ENCODE results near the gene CDC6.

Gene CDC6

DNA sequence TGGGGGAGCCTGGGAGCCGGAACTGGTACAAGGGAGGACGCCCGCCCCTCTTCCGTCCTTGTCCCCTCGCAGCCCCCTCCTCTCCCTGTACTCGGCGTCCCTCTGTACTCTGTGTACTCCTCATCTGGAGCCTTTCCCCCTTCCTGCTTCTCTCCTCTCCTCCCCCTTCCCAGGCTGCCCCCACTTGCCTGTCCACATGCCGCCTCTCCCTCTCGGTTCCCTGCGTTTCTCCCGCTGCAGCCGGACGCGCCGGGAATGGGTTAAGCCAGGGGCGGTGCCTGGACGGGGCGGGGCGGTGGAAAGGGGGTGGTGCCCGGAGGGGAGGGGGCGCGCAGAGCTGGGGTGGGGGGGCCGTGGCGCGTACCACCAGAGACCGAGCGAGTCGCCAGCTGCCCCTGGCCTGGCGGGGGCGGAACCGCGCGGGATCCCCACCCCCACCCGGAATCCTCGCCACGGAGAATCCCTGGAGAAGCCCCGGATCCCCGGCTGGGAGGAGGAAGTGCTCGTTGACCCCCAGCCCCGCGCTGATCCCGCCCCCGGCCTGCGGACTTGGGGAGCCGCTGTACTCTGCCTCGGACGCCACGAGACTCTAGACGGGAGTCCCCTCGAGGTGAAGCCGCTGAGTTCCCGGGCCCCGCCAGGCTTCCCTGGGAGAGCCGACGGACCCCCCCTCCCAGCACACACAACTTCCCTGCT is 54.3 kb downstream of the CDC6 start (continued):
- TF ChIP-seq ZNF174 (tag by site-specific recombination; IDR thresholded peaks at IDR 0.05) (no peak), ZSCAN23 (tag by site-specific recombination; IDR thresholded peaks at IDR 0.05) (peak; percentile 44; the same call in 1 of the 2 replicates), ZNF701 (tag by site-specific recombination; IDR thresholded peaks at IDR 0.05) (no peak), HOXD13 (CRISPR knock-in tag; IDR thresholded peaks at IDR 0.05; ENCODE audit: borderline replicate concordance) (no peak), ZBTB17 (tag by site-specific recombination; IDR thresholded peaks at IDR 0.05) (peak; percentile 76), ZNF335 (tag by site-specific recombination; conservative IDR thresholded peaks at IDR 0.05) (peak; percentile 74; the same call in 1 of the 2 replicates)
- TF ChIP-seq, protein P1, sequence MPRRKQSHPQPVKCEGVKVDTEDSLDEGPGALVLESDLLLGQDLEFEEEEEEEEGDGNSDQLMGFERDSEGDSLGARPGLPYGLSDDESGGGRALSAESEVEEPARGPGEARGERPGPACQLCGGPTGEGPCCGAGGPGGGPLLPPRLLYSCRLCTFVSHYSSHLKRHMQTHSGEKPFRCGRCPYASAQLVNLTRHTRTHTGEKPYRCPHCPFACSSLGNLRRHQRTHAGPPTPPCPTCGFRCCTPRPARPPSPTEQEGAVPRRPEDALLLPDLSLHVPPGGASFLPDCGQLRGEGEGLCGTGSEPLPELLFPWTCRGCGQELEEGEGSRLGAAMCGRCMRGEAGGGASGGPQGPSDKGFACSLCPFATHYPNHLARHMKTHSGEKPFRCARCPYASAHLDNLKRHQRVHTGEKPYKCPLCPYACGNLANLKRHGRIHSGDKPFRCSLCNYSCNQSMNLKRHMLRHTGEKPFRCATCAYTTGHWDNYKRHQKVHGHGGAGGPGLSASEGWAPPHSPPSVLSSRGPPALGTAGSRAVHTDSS (tag by site-specific recombination; IDR thresholded peaks at IDR 0.05): no peak
- TF ChIP-seq, protein P2, sequence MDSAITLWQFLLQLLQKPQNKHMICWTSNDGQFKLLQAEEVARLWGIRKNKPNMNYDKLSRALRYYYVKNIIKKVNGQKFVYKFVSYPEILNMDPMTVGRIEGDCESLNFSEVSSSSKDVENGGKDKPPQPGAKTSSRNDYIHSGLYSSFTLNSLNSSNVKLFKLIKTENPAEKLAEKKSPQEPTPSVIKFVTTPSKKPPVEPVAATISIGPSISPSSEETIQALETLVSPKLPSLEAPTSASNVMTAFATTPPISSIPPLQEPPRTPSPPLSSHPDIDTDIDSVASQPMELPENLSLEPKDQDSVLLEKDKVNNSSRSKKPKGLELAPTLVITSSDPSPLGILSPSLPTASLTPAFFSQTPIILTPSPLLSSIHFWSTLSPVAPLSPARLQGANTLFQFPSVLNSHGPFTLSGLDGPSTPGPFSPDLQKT (IDR thresholded peaks at IDR 0.05; ENCODE audit: borderline replicate concordance, low read depth, low read length): no peak
- TF ChIP-seq, protein P3, sequence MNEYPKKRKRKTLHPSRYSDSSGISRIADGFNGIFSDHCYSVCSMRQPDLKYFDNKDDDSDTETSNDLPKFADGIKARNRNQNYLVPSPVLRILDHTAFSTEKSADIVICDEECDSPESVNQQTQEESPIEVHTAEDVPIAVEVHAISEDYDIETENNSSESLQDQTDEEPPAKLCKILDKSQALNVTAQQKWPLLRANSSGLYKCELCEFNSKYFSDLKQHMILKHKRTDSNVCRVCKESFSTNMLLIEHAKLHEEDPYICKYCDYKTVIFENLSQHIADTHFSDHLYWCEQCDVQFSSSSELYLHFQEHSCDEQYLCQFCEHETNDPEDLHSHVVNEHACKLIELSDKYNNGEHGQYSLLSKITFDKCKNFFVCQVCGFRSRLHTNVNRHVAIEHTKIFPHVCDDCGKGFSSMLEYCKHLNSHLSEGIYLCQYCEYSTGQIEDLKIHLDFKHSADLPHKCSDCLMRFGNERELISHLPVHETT (tag by site-specific recombination; IDR thresholded peaks at IDR 0.05): peak; percentile 26; the same call in 1 of the 2 replicates

DNA sequence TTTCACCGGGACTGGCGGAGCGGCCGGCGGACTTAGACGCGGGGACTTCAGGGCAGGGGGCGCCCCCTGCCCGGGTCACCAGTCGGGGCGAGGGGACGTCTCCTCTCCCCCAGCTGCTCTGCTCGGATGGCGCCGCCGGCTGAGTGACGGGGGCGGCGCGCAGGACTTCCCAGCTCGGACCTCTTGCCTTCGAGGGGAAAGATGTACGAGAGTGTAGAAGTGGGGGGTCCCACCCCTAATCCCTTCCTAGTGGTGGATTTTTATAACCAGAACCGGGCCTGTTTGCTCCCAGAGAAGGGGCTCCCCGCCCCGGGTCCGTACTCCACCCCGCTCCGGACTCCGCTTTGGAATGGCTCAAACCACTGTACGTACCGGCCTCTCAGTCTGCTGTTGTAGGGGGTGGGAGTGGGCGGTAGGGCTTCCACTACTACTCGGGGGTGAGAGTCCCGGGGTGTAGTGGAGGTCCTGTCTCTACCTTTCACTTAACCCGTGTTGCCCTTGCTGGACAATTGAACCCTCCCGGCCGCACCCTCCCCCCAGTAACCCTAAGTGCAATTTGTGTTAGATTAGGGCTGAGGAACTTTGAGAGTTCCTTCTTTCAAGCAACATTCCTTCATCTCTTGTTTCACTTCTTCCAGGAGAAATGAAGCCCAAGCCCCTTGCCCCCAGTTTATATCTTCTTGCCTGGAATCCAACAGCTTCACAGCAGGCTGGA is 55.0 kb downstream of the CDC6 start:
- Histone ChIP-seq H3K9me3 (ENCODE audit: control insufficient read depth, insufficient read depth, low read depth, low read length) (no peaks in the 10 kb centered on the region), H3K4me3 (ENCODE audit: low read depth, low read length) (peak overlapping the region; percentile 69), H3K4me1 (ENCODE audit: control insufficient read depth, insufficient read depth, low read length) (peaks cover 28% of the 10 kb centered on the region), H3K27ac (ENCODE audit: extremely low read depth, low read depth, low read length) (peak overlapping the region; percentile 30; the same call in 1 of the 2 replicates), H3K36me3 (ENCODE audit: control insufficient read depth in 2 of 2, insufficient read depth in 1 of 2, low read length in 2 of 2) (peaks cover 0 to 3% of the 10 kb centered on the region in 2 experiments; a peak in 2 of 3 replicates)
- ChIA-PET POLR2A (interaction anchor here (0.6 to 4.4 kb wide), 6 partner anchors 12 to 198 kb away, joined by 3 to 33 read pairs (median 4); no protein-coding TSS in a partner anchor), CTCF (interaction anchor here (0.6 to 5.3 kb wide), 5 partner anchors 14 to 229 kb away, joined by 3 to 67 read pairs (median 4); no protein-coding TSS in a partner anchor)
- peak; percentile 44; the same call in 1 of the 2 replicates for TF ChIP-seq ZIC2 (tag by site-specific recombination; IDR thresholded peaks at IDR 0.05)
- TF ChIP-seq GLIS2 (tag by site-specific recombination; IDR thresholded peaks at IDR 0.05): peak; percentile 37; the same call in 1 of the 2 replicates
- TF ChIP-seq ZNF600 (tag by site-specific recombination; IDR thresholded peaks at IDR 0.05): peak; percentile 90
- TF ChIP-seq ZNF221 (tag by site-specific recombination; IDR thresholded peaks at IDR 0.05; ENCODE audit: borderline replicate concordance): no peak
- TF ChIP-seq, protein P4, sequence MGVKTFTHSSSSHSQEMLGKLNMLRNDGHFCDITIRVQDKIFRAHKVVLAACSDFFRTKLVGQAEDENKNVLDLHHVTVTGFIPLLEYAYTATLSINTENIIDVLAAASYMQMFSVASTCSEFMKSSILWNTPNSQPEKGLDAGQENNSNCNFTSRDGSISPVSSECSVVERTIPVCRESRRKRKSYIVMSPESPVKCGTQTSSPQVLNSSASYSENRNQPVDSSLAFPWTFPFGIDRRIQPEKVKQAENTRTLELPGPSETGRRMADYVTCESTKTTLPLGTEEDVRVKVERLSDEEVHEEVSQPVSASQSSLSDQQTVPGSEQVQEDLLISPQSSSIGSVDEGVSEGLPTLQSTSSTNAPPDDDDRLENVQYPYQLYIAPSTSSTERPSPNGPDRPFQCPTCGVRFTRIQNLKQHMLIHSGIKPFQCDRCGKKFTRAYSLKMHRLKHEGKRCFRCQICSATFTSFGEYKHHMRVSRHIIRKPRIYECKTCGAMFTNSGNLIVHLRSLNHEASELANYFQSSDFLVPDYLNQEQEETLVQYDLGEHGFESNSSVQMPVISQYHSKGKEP (tag by site-specific recombination; IDR thresholded peaks at IDR 0.05): no peak

All from HEK293 (cell line).